PFSK-1 (cell line): ENCODE data around the gene NEURL2.

Experiments used
- FOXP2 ChIP-seq: optimal IDR thresholded peaks from 2 replicates; pipeline ENCODE3; 2011; ENCODE audit warnings: borderline replicate concordance, control low read depth, inconsistent platforms; ENCODE audit not compliant: insufficient read depth; ENCODE audit errors: extremely low read length, extremely low read depth
- POLR2AphosphoS5 ChIP-seq: IDR thresholded peaks from 2 replicates; pipeline ENCODE4 v1.6.1; 2012; ENCODE audit warnings: low read depth, mild to moderate bottlenecking, control low read depth, low read length, moderate library complexity
- REST ChIP-seq, 2 experiments: IDR thresholded peaks; 2 replicates each; pipeline versions ENCODE4 v1.6.1 to v1.8.0; 2011 to 2012; ENCODE audit warnings: low read depth in 2 of 2, low read length in 2 of 2, control low read depth in 1 of 2, inconsistent platforms in 1 of 2, mild to moderate bottlenecking in 1 of 2, moderate library complexity in 1 of 2; ENCODE audit not compliant: insufficient read depth in 1 of 2
- SIN3A ChIP-seq: IDR thresholded peaks from 2 replicates; pipeline ENCODE4 v1.6.1; 2012; ENCODE audit warnings: mild to moderate bottlenecking, low read length, moderate library complexity, borderline replicate concordance; ENCODE audit not compliant: insufficient read depth
- TAF1 ChIP-seq: IDR thresholded peaks from 2 replicates; pipeline ENCODE4 v1.6.1; 2012; ENCODE audit warnings: low read length, control low read depth, borderline replicate concordance; ENCODE audit not compliant: insufficient read depth

Gene NEURL2

GRCh38 chr20:45843506-45843905 lies 47.5 kb downstream of the NEURL2 start:
- TF ChIP-seq POLR2AphosphoS5 (peak; percentile 12; the same call in 1 of the 2 replicates), TAF1 (no peak)

DNA sequence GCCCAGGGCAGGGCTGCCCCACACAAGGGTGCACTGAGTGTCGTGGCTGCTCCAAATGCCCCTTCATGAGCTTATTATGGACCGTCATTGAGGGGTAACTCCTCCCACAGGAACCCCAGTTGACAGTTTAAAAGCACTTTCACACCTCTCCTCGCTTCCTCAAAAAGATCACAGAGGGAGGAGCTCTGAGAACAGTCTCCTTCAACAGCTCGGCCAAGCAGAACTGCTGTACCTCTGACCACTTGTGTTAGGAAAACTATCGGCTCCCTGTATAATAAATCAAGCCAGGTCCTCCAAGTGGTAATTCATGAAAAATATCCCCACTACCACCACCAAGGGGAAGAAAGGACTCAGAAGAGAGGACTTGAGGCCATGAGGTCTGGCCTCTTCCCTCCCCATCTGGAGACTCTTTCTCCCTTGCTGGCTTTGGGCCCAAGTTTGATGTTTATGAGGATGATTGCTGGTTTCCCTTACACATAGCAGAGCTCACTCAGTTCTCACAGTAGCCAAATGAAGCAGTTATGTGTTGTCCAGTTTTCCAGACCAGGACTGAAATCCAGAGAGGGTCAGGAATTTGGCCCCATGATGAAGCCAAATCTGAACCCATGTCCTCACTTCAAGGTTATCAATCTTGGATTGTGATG lies 48.7 kb downstream of the NEURL2 start:
- TF ChIP-seq TAF1 = no peak
- no peak for TF ChIP-seq SIN3A
- TF ChIP-seq FOXP2 = no peak
- no peak for TF ChIP-seq POLR2AphosphoS5
- TF ChIP-seq REST (IDR thresholded peaks at IDR 0.05; ENCODE audit: insufficient read depth in 1 of 2, low read depth in 2 of 2, low read length in 2 of 2) = no peak

DNA sequence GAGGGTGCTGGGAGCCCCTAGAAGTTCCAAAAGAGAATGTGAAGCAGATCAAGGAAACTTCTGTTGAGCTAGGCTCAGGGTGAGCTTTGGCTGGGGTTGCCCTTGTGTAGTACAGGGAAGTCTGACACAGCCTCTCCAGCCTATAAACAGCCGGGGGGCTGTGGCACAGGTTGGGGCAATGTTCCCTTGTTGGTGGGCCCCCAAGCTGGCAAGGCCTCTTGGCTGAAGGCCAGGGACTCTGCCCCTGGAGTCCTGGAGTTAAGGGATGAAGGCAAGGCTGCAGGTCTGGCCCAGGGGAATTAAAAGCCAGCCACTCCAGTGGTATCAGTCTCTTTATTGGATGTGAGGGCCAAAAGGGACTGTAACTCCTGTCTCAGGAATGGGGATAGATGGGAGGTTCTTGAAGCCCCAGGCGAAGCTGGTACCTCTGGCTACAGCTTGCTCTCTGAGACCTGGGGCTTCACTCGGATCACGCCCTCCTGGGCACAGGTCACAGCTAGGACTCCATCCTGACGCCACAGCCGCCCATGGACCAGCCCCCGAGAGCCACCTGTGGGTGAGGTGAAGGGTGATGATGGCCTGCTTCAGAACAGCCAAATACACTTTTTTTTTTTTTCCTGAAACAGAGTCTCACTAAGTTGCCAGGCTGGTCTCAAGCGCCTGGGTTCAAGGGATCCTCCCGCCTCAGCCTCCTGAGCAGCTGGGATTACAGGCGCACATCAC lies 49.4 kb downstream of the NEURL2 start:
- no peak for TF ChIP-seq TAF1
- no peak for TF ChIP-seq REST (IDR thresholded peaks at IDR 0.05; ENCODE audit: insufficient read depth in 1 of 2, low read depth in 2 of 2, low read length in 2 of 2)
- TF ChIP-seq POLR2AphosphoS5 = no peak
- no peak for TF ChIP-seq FOXP2
- TF ChIP-seq SIN3A = no peak

GRCh38 chr20:45840700-45841198 lies 50.3 kb downstream of the NEURL2 start:
- TF ChIP-seq TAF1 = no peak
- TF ChIP-seq SIN3A = no peak
- TF ChIP-seq POLR2AphosphoS5 = no peak
- TF ChIP-seq REST (IDR thresholded peaks at IDR 0.05; ENCODE audit: insufficient read depth in 1 of 2, low read depth in 2 of 2, low read length in 2 of 2) = no peak
- no peak for TF ChIP-seq FOXP2
